ENCODE measurements around the gene PTPRO. TPM values are rescaled to one million over a fixed set of nuclear protein-coding genes. Genes with fewer than 3 reads are reported as not detected.

Gene PTPRO
- polyA plus RNA-seq, 1 donor (not counting 4 experiments of a cell fraction or from before 2014, with no cell fraction given): 0.17 TPM

DNA sequence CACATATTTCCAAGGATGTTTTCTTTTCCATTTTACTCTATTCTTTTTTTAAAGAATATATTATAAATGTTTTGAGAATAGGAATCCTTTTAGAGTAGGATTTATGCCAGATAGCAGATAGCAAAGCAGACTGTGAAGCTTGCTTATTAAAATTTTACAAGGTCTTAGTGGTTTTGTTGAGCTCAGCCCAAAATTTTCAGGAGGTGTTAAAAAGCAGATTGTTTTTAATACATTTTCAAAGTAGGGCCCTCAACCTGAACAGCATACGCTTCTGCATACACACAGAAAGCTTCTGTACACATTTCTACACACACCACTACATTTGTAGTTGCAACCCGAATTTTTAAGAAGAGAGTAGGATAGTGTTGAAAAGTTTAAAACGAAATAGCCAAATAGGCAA lies 315.9 kb downstream of the PTPRO start:
- no peak for FAIRE-seq
- H3K9ac ChIP-seq (ENCODE audit: control insufficient read depth, extremely low read depth, insufficient read depth, low read length): no peak overlapping the region
- H3K4me1 ChIP-seq (ENCODE audit: control insufficient read depth, extremely low read depth, insufficient read depth, low read length): no peaks in the 10 kb centered on the region
- H3K9me3 ChIP-seq (ENCODE audit: control insufficient read depth, low read depth, low read length): no peaks in the 10 kb centered on the region
- no peak overlapping the region for H3K4me2 ChIP-seq (ENCODE audit: control insufficient read depth, extremely low read depth, insufficient read depth, low read depth, low read length)
- no peaks in the 10 kb centered on the region for H4K20me1 ChIP-seq (ENCODE audit: control insufficient read depth, extremely low read depth, insufficient read depth, low read length)
- TF ChIP-seq, protein P1, sequence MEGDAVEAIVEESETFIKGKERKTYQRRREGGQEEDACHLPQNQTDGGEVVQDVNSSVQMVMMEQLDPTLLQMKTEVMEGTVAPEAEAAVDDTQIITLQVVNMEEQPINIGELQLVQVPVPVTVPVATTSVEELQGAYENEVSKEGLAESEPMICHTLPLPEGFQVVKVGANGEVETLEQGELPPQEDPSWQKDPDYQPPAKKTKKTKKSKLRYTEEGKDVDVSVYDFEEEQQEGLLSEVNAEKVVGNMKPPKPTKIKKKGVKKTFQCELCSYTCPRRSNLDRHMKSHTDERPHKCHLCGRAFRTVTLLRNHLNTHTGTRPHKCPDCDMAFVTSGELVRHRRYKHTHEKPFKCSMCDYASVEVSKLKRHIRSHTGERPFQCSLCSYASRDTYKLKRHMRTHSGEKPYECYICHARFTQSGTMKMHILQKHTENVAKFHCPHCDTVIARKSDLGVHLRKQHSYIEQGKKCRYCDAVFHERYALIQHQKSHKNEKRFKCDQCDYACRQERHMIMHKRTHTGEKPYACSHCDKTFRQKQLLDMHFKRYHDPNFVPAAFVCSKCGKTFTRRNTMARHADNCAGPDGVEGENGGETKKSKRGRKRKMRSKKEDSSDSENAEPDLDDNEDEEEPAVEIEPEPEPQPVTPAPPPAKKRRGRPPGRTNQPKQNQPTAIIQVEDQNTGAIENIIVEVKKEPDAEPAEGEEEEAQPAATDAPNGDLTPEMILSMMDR (optimal IDR thresholded peaks at IDR 0.05 in 1 of 3, IDR thresholded peaks at IDR 0.05 in 1 of 3, conservative IDR thresholded peaks at IDR 0.05 in 1 of 3; ENCODE audit: extremely low read depth in 1 of 3, insufficient read depth in 2 of 3, low read length in 3 of 3): no peak
- H3K27me3 ChIP-seq (ENCODE audit: control insufficient read depth, extremely low read depth, insufficient read depth, low read length): no peaks in the 10 kb centered on the region
- no peak overlapping the region for H3K4me3 ChIP-seq (ENCODE audit: control insufficient read depth in 2 of 3, extremely low read depth in 1 of 3, insufficient read depth in 2 of 3, low read depth in 1 of 3, low read length in 3 of 3)
- dilution Hi-C loops (cut with MboI; ENCODE audit: extremely low pct_ligation_motif_present, low sequenced_read_pairs): no loop called here
- no peak overlapping the region for H3K27ac ChIP-seq (ENCODE audit: control insufficient read depth, insufficient read depth, low read length)
- DNase-seq (ENCODE audit: low read depth, low spot score): no peak
- H3K79me2 ChIP-seq (ENCODE audit: control insufficient read depth, insufficient read depth, low read length): no peaks in the 10 kb centered on the region
- no peaks in the 10 kb centered on the region for H3K9me1 ChIP-seq (ENCODE audit: control insufficient read depth, extremely low read depth, insufficient read depth, low read length)
- no peak overlapping the region for H2AFZ ChIP-seq (ENCODE audit: control insufficient read depth, low read length)
- H3K36me3 ChIP-seq (ENCODE audit: control insufficient read depth in 2 of 2, extremely low read depth in 1 of 2, insufficient read depth in 2 of 2, low read length in 2 of 2): no peaks in the 10 kb centered on the region

DNA sequence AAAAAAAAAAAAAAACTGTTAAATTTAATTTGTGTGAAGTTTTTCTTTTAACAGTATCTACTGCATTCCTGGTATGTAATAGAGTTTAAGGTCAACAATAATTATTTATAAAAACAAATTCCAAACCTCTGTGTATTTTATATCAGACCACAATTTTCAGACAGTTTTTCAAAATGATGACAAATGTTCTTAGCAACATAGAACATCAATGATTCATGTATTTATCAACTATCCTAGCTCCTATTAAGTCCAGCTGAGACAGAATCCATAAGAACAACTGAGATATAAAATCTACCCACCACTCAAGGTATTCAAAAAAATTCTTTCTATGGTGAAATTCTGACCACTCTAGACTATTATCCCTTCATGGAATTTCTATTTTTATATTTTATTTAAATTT lies 322.4 kb downstream of the PTPRO start:
- Histone ChIP-seq H3K36me3 (ENCODE audit: control insufficient read depth in 2 of 2, extremely low read depth in 1 of 2, insufficient read depth in 2 of 2, low read length in 2 of 2) (no peaks in the 10 kb centered on the region), H3K4me2 (ENCODE audit: control insufficient read depth, extremely low read depth, insufficient read depth, low read depth, low read length) (no peak overlapping the region), H3K4me3 (ENCODE audit: control insufficient read depth in 2 of 3, extremely low read depth in 1 of 3, insufficient read depth in 2 of 3, low read depth in 1 of 3, low read length in 3 of 3) (no peak overlapping the region), H3K9me3 (ENCODE audit: control insufficient read depth, low read depth, low read length) (no peaks in the 10 kb centered on the region), H3K27me3 (ENCODE audit: control insufficient read depth, extremely low read depth, insufficient read depth, low read length) (no peaks in the 10 kb centered on the region), H4K20me1 (ENCODE audit: control insufficient read depth, extremely low read depth, insufficient read depth, low read length) (no peaks in the 10 kb centered on the region), H3K9me1 (ENCODE audit: control insufficient read depth, extremely low read depth, insufficient read depth, low read length) (no peaks in the 10 kb centered on the region), H2AFZ (ENCODE audit: control insufficient read depth, low read length) (no peak overlapping the region), H3K9ac (ENCODE audit: control insufficient read depth, extremely low read depth, insufficient read depth, low read length) (no peak overlapping the region), H3K27ac (ENCODE audit: control insufficient read depth, insufficient read depth, low read length) (no peak overlapping the region), H3K4me1 (ENCODE audit: control insufficient read depth, extremely low read depth, insufficient read depth, low read length) (no peaks in the 10 kb centered on the region), H3K79me2 (ENCODE audit: control insufficient read depth, insufficient read depth, low read length) (no peaks in the 10 kb centered on the region)
- DNase-seq (ENCODE audit: low read depth, low spot score): no peak
- dilution Hi-C loops (cut with MboI; ENCODE audit: extremely low pct_ligation_motif_present, low sequenced_read_pairs): no loop called here
- no peak for FAIRE-seq
- TF ChIP-seq, protein P1 (optimal IDR thresholded peaks at IDR 0.05 in 1 of 3, IDR thresholded peaks at IDR 0.05 in 1 of 3, conservative IDR thresholded peaks at IDR 0.05 in 1 of 3; ENCODE audit: extremely low read depth in 1 of 3, insufficient read depth in 2 of 3, low read length in 3 of 3): no peak
- TF ChIP-seq EZH2 (IDR thresholded peaks at IDR 0.05; ENCODE audit: low read length): no peak

Measured in keratinocyte (primary cell).